HCT116 (cell line): Measurements from ENCODE around the gene WDR4. TPM values are rescaled to one million over a fixed set of nuclear protein-coding genes. Genes with fewer than 3 reads are reported as not detected.

Experiments used
- ATAC-seq: fragments of 200-7000 bp; cut with Tn5 transposase; 2 replicates; pipeline ENCODE4 v1.9.1; 2020; ENCODE audit warnings: mild to moderate bottlenecking, moderate library complexity
- BruUV-seq: library from RNA; stranded (reverse); fragments of 400-500 nt; replicated peaks from 2 replicates; lab custom pipeline; 2021; lab: Mats Ljungman, UMichigan
- CTCF ChIA-PET: fragments of 300-600 bp; sonication (Branson Sonifier 250); formaldehyde crosslinking; loops from one replicate; lab custom pipeline; 2021; ENCODE audit warnings: antibody characterized with exemption; lab: Charles Lee
- POLR2A ChIA-PET: fragments of 300-600, 350-600 bp; sonication (Branson Sonifier 250); formaldehyde crosslinking; loops from one replicate; lab custom pipeline; 2021; ENCODE audit warnings: antibody characterized with exemption; lab: Charles Lee
- RAD21 ChIA-PET, 2 experiments: fragments of 300-600 bp; sonication (Branson Sonifier 250); formaldehyde crosslinking; loops; one replicate each; lab custom pipeline; 2023; ENCODE audit warnings: low total read pairs in 2 of 2; ENCODE audit not compliant: uncharacterized antibody in 2 of 2, unreplicated experiment in 2 of 2, low non-redundant PET in 1 of 2; lab: Charles Lee
- DNase-seq: peaks from one replicate; pipeline ENCODE4 v3.0.0-alpha.2; 2010; ENCODE audit warnings: low read depth, low spot score
- H2AFZ ChIP-seq: fragments of 200-600 bp; shearing (Covaris generic), sonication (generic); 2 replicates; pipeline ENCODE4 v1.6.1; 2017; ENCODE audit warnings: low read depth, mixed run types, mixed read lengths, antibody characterized with exemption, low read length; ENCODE audit not compliant: poor library complexity, severe bottlenecking
- H3K27ac ChIP-seq: 2 replicates; pipeline ENCODE4 v1.5.1; 2012; ENCODE audit warnings: low read depth, low read length
- H3K27me3 ChIP-seq: fragments of 200-600 bp; sonication (generic); 2 replicates; pipeline ENCODE4 v1.6.1; 2016; ENCODE audit warnings: mixed run types, low read length, mixed read lengths; ENCODE audit not compliant: insufficient read depth
- H3K36me3 ChIP-seq, 2 experiments: fragments of 200-500 bp in 1 of 2; fragments of 200-600 bp in 1 of 2; sonication (Bioruptor generic) in 1 of 2; sonication (generic) in 1 of 2; 2 replicates each; pipeline versions ENCODE4 v1.5.1 to v1.6.1; 2014 to 2016; ENCODE audit warnings: low read length in 2 of 2, inconsistent platforms in 1 of 2, mixed read lengths in 1 of 2, mixed run types in 1 of 2; ENCODE audit not compliant: insufficient read depth in 2 of 2, control insufficient read depth in 1 of 2
- H3K4me1 ChIP-seq, 2 experiments: fragments of 200-600 bp in 1 of 2; sonication (generic) in 1 of 2; 2 replicates each; pipeline versions ENCODE4 v1.5.1 to v1.6.1; 2012 to 2017; ENCODE audit warnings: low read length in 2 of 2, inconsistent platforms in 1 of 2, mild to moderate bottlenecking in 1 of 2, mixed read lengths in 1 of 2, mixed run types in 1 of 2, moderate library complexity in 1 of 2; ENCODE audit not compliant: insufficient read depth in 2 of 2, control insufficient read depth in 1 of 2
- H3K4me2 ChIP-seq: fragments of 200-600 bp; sonication (generic); 2 replicates; pipeline ENCODE4 v1.6.1; 2017; ENCODE audit warnings: mixed run types, low read length, mixed read lengths
- H3K4me3 ChIP-seq, 2 experiments: fragments of 200-600 bp in 1 of 2; sonication (generic) in 1 of 2; replicated peaks in 1 of 2; 2 replicates each; pipeline ENCODE4 v1.5.1; 2011 to 2016; ENCODE audit warnings: low read length in 2 of 2, control low read depth in 1 of 2, low read depth in 1 of 2, mild to moderate bottlenecking in 1 of 2, mixed read lengths in 1 of 2, mixed run types in 1 of 2
- H3K79me2 ChIP-seq: fragments of 200-600 bp; sonication (generic); 2 replicates; pipeline ENCODE4 v1.6.1; 2017; ENCODE audit warnings: mild to moderate bottlenecking, mixed run types, low read length, moderate library complexity, mixed read lengths; ENCODE audit not compliant: insufficient read depth
- H3K9ac ChIP-seq: fragments of 200-600 bp; sonication (generic); 2 replicates; pipeline ENCODE4 v1.6.1; 2016; ENCODE audit warnings: low read length, mixed read lengths
- H3K9me2 ChIP-seq: fragments of 200-600 bp; sonication (generic), shearing (Covaris generic); 2 replicates; pipeline ENCODE4 v1.6.1; 2017; ENCODE audit warnings: mixed run types, mild to moderate bottlenecking, moderate library complexity; ENCODE audit not compliant: insufficient read depth
- H3K9me3 ChIP-seq, 2 experiments: fragments of 200-500 bp in 1 of 2; fragments of 200-600 bp in 1 of 2; sonication (Bioruptor generic) in 1 of 2; sonication (generic) in 1 of 2; 2 replicates each; pipeline ENCODE4 v1.6.1; 2014 to 2017; ENCODE audit warnings: low read length in 2 of 2, mixed read lengths in 2 of 2, inconsistent platforms in 1 of 2, low read depth in 1 of 2, mild to moderate bottlenecking in 1 of 2, mixed run types in 1 of 2, moderate library complexity in 1 of 2; ENCODE audit not compliant: control insufficient read depth in 1 of 2, insufficient read depth in 1 of 2
- H4K20me1 ChIP-seq: fragments of 200-600 bp; sonication (generic), shearing (Covaris generic); 2 replicates; pipeline ENCODE4 v1.6.1; 2017; ENCODE audit warnings: mixed run types, mild to moderate bottlenecking, moderate library complexity; ENCODE audit not compliant: insufficient read depth
- CBX3 ChIP-seq: IDR thresholded peaks from 2 replicates; pipeline ENCODE4 v1.6.1; 2012; ENCODE audit warnings: low read depth
- CEBPB ChIP-seq: IDR thresholded peaks from 2 replicates; pipeline ENCODE4 v1.6.1; 2012; ENCODE audit warnings: low read depth
- CTCF ChIP-seq, 3 experiments: fragments of 200-600 bp in 1 of 3; sonication (generic) in 1 of 3; IDR thresholded peaks in 2 of 3; conservative IDR thresholded peaks in 1 of 3; 2 replicates each; pipeline ENCODE4 v1.5.1; 2012 to 2017; ENCODE audit warnings: low read depth in 2 of 3, low read length in 2 of 3, antibody characterized with exemption in 1 of 3, borderline replicate concordance in 1 of 3, control low read depth in 1 of 3, mild to moderate bottlenecking in 1 of 3, mixed read lengths in 1 of 3, mixed run types in 1 of 3, moderate library complexity in 1 of 3; ENCODE audit not compliant: insufficient read depth in 1 of 3
- EGR1 ChIP-seq: IDR thresholded peaks from 2 replicates; pipeline ENCODE4 v1.6.1; 2012; ENCODE audit warnings: low read depth
- EZH2phosphoT487 ChIP-seq: fragments of 200-600 bp; IDR thresholded peaks from 2 replicates; pipeline ENCODE4 v1.6.1; 2018; ENCODE audit warnings: antibody characterized with exemption, borderline replicate concordance
- FOSL1 ChIP-seq: IDR thresholded peaks from 2 replicates; pipeline ENCODE4 v1.6.1; 2012; ENCODE audit warnings: low read depth
- JUND ChIP-seq: IDR thresholded peaks from 2 replicates; pipeline ENCODE4 v1.6.1; 2012
- POLR2A ChIP-seq: IDR thresholded peaks from 2 replicates; pipeline ENCODE4 v1.7.0; 2011; ENCODE audit warnings: borderline replicate concordance; ENCODE audit not compliant: insufficient read depth, insufficient read length; ENCODE audit errors: extremely low read depth
- POLR2AphosphoS5 ChIP-seq: IDR thresholded peaks from 2 replicates; pipeline ENCODE4 v1.6.1; 2011; ENCODE audit warnings: mild to moderate bottlenecking, low read depth, low read length, moderate library complexity
- RAD21 ChIP-seq: IDR thresholded peaks from 2 replicates; pipeline ENCODE4 v1.6.1; 2012; ENCODE audit warnings: low read depth, mild to moderate bottlenecking
- REST ChIP-seq: IDR thresholded peaks from 2 replicates; pipeline ENCODE4 v1.6.1; 2012; ENCODE audit warnings: low read depth
- SIN3A ChIP-seq: IDR thresholded peaks from 2 replicates; pipeline ENCODE4 v1.6.1; 2012; ENCODE audit warnings: low read depth
- SP1 ChIP-seq: IDR thresholded peaks from 2 replicates; pipeline ENCODE4 v1.6.1; 2012; ENCODE audit warnings: low read depth
- SRF ChIP-seq: IDR thresholded peaks from 2 replicates; pipeline ENCODE4 v1.6.1; 2012; ENCODE audit warnings: low read depth
- TCF7L2 ChIP-seq: IDR thresholded peaks from 2 replicates; pipeline ENCODE4 v1.7.0; 2011; ENCODE audit warnings: borderline replicate concordance, inconsistent platforms; ENCODE audit not compliant: insufficient read depth, insufficient read length; ENCODE audit errors: extremely low read depth
- YY1 ChIP-seq: IDR thresholded peaks from 2 replicates; pipeline ENCODE4 v1.6.1; 2011; ENCODE audit warnings: low read length, low read depth, moderate library complexity, mild to moderate bottlenecking; ENCODE audit not compliant: insufficient replicate concordance; ENCODE audit errors: extremely low read depth
- ZFX ChIP-seq: fragments of 450-650 bp; IDR thresholded peaks from 2 replicates; pipeline ENCODE4 v1.6.1; 2017
- ZNF274 ChIP-seq: fragments of 200-500 bp; sonication (Bioruptor generic); IDR thresholded peaks from 2 replicates; pipeline ENCODE4 v1.6.1; 2014; ENCODE audit warnings: mild to moderate bottlenecking, low read depth, low read length, inconsistent platforms
- intact Hi-C: fragments of 100-400 bp; cut with micrococcal nuclease; formaldehyde crosslinking; loops from 2 replicates; pipeline ENCODE4 v1.10.0; 2022
- total RNA-seq: library from RNA; stranded (reverse); gene quantifications from one replicate; pipeline ENCODE4 v1.2.1, GENCODE V29; 2021; ENCODE audit not compliant: unreplicated experiment
- TF ChIP-seq, protein P1 (sequence below): IDR thresholded peaks from 2 replicates; pipeline ENCODE4 v1.6.1; 2012

WDR4 gene
- total RNA-seq, 1 experiment from 2014 or later: 34.8 TPM

DNA sequence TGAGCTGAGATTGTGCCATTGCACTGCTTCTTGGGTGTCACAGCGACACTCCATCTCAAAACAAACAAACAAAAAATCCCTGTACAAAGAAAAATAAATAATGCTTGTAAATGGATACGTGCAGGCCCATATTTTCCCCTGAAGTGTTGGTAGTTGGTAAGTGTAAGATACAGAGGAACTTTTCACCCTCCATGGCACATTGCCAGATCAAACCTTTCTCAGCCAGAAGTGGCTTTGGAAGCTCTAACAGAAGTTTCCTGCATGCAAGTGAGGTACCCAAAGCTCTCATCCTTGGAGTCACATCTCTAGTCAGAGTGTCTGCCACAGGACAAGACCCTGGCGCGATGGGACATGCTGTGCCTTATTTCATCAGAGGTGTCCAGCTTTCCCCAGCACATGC lies 21.1 kb upstream of the WDR4 start:
- H3K36me3 ChIP-seq: peaks cover 41 to 48% of the 10 kb centered on the region in 2 experiments
- peaks cover 65% of the 10 kb centered on the region for H3K79me2 ChIP-seq
- no peaks in the 10 kb centered on the region for H3K27me3 ChIP-seq
- no peak for DNase-seq
- H4K20me1 ChIP-seq: no peaks in the 10 kb centered on the region
- H3K27ac ChIP-seq: no peak overlapping the region
- H3K4me2 ChIP-seq: no peak overlapping the region
- H3K9ac ChIP-seq: no peak overlapping the region
- no TSS peak for BruUV-seq
- CTCF ChIA-PET: no interaction called here
- no peaks in the 10 kb centered on the region for H3K9me2 ChIP-seq
- H3K4me3 ChIP-seq: no peak overlapping the region
- POLR2A ChIA-PET: no interaction called here
- ATAC-seq: no peak
- no peaks in the 10 kb centered on the region for H3K4me1 ChIP-seq
- no peak overlapping the region for H2AFZ ChIP-seq
- H3K9me3 ChIP-seq: no peaks in the 10 kb centered on the region
- RAD21 ChIA-PET: no interaction called here
- no peak for TF ChIP-seq ZNF274
- no peak for TF ChIP-seq RAD21
- no peak for TF ChIP-seq FOSL1
- TF ChIP-seq EGR1: no peak
- TF ChIP-seq SP1: no peak
- TF ChIP-seq JUND: no peak
- TF ChIP-seq POLR2A: no peak
- no peak for TF ChIP-seq TCF7L2
- no peak for TF ChIP-seq CBX3
- no peak for TF ChIP-seq ZFX
- TF ChIP-seq EZH2phosphoT487: no peak
- TF ChIP-seq, protein P1, sequence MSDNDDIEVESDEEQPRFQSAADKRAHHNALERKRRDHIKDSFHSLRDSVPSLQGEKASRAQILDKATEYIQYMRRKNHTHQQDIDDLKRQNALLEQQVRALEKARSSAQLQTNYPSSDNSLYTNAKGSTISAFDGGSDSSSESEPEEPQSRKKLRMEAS: no peak
- no peak for TF ChIP-seq CTCF (IDR thresholded peaks at IDR 0.05 in 2 of 3, conservative IDR thresholded peaks at IDR 0.05 in 1 of 3; ENCODE audit: borderline replicate concordance in 1 of 3, insufficient read depth in 1 of 3, low read depth in 2 of 3, low read length in 2 of 3)
- no peak for TF ChIP-seq CEBPB
- no peak for TF ChIP-seq SIN3A
- TF ChIP-seq YY1: no peak
- TF ChIP-seq SRF: no peak
- TF ChIP-seq POLR2AphosphoS5: no peak
- TF ChIP-seq REST: no peak
- intact Hi-C loops: no loop called here
